GM21423 (cell line): ENCODE measurements around the gene PNMA3.
"Not testable (repeated sequence)": the region's sequence is repeated elsewhere in the genome, so short reads cannot be mapped to it uniquely, and the experiment has no call there.

Source experiments
- ATAC-seq: cut with Tn5 transposase; IDR thresholded peaks from one replicate; pipeline ENCODE4 v1.9.1; 2021; ENCODE audit warnings: mild to moderate bottlenecking, moderate library complexity; ENCODE audit not compliant: unreplicated experiment

Gene PNMA3

DNA sequence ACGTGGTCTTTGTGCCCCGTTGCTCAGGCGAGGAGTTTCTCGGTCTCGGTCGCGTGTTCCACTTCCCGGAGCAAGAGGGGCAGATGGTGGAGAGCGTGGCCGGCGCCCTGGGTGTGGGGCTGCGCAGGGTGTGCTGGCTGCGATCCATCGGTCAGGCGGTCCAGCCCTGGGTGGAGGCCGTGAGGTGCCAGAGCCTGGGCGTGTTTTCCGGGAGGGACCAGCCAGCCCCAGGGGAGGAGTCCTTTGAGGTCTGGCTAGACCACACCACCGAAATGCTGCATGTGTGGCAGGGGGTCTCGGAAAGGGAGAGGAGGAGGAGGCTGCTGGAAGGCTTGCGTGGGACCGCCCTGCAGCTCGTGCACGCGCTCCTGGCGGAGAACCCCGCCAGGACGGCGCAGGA, 17.1 kb downstream of the PNMA3 start:
- not testable (repeated sequence) for ATAC-seq

DNA sequence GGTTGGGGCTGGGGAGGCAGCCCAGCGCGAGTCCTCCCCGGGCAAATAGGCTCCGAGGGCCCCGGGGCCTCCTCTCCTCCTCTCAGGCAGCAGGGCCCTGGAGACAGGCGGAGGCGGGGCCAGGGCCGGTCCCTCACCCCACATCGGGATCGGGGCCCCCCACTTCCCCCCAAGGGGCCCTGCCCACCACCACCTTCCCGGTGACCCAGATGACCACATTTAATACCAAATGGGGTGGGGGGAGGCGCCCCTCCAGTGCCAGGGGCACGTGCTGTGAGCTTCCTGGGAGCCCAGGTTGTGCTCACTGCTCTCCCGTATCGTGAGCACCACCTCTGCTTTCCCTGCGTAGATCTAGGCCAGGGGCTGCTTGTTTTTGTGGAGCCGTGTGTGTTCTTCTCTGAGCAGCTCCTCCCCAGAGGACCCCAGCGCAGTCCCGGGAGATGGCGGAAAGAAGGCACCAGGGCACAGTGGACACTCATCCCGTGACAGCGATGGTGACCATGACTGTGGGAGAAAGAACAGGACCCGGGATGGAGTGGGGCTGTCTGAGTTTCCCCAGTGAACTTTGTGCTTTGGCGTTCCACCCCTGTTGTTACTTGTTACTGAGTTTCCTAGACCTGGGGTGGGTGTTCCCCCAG, 18.1 kb downstream of the PNMA3 start:
- no peak for ATAC-seq

DNA sequence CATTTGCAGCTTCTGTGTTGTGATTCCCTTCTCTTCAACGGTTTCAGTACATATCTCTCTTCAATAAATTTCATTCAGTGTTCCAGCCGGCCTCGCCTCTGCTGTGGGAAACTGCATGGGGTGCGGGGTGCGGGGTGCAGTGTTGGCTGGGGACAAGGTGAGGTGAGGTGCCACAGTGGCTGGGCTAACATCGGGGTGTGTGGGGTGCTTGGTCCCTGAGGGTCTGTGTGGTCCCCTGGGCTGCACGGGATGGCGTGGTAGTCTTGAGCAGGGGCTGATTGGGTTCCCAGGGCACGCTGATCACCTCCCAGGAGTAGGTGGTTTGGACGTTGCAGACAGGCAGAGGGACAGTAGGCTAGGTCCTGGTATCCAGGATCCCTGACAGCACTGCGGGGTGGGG, 18.7 kb downstream of the PNMA3 start:
- ATAC-seq: no peak

DNA sequence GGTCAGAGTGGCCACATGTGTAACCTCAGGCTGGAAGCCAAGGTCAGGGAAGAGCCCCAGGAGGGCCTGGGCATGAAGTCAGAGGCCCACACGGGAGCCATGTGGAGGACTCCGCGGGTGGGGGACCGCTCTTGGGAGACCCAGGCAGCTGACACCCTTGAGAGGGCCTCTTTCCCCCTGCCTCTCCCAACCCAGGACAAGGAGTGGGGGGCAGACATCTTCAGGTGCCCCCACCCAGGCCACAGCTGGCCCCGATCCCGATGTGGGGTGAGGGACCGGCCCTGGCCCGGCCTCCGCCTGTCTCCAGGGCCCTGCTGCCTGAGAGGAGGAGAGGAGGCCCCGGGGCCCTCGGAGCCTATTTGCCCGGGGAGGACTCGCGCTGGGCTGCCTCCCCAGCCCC, 19.1 kb downstream of the PNMA3 start:
- ATAC-seq: no peak

DNA sequence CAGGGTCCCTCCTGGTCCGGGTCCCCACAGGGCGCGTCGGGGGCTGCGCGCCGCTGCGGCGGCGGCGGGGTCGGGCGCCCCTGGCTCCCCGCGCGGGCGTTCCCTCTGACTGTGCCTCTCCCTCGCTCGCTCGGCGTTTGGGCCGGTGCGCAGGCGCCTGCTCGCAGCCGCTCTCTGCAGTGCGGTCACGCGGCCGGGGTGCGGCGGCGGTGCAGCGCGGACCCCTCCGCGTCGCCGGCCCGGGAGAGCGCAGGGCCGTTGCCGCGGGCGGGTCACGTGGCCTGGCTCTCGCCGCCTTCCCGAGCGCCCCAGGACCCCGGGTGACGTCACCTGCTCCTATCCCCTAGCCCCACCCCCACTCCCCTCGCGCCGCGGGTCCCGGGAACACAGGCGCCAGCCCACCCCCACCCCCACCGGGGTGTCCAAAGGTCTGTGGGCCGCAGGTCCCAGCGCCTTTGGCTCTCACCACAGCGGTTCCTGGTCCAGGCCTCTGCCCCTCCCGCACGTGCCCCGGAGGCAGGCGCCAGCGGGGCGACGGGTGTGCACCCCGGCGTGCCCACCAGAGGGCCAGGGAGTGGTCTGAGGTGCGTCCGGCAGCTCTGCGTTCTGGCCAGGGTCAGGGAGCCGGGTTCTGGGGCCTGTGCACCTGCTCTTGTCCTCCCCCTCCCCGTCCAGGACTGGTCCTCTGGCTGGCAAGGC, 21.3 kb downstream of the PNMA3 start:
- not testable (repeated sequence) for ATAC-seq

DNA sequence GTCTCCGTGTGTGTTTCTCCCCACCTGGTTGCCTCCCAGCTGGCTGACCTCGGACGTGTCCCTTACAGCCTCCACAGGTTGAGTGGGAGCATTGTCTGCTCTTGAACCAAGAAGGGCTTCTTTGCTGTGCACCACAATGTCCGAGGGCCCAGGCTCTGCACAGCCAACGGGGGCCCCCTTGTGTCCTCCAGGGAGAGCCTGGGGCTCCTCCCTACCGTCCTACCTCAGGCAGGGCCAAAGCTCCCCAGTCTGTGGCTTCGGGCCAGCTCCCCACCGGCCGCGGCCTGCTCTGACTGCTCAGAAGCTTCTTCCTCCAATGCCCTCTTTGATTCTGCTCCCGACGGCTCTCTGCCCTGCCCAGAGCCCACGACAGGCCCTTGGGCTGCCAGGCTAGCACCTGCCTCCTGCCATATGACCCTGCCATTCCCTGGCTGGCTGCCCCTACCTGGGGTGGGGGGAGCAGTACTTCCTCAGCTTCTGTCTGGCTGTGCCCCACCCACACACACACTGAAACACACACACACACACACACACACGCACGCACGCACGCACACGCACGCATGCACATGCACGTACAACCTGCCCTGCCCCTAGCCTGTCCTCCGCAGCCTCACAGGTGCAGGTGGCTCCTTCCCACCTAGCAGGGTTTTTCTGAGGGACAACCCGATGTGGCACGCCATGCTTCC, 27.1 kb downstream of the PNMA3 start:
- not testable (repeated sequence) for ATAC-seq

DNA sequence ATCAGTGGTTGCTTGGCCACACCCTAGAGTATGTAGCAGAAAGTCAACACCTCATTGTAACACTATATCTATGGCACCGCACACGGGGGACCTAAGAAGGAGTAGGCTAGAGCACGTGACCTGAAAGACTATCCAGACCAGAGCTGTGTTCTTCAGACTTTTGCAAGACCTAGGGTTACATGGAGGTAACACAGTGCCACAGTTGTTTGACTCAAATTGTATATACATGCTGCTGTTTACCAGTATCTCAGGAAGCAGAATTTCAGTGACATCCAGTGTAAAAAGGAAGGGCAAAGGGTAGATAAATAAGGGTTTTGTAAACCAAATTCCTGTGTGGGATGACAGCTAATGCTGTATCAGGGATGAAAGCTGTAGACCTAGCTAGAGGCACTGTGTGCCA, 46.1 kb downstream of the PNMA3 start:
- no peak for ATAC-seq

DNA sequence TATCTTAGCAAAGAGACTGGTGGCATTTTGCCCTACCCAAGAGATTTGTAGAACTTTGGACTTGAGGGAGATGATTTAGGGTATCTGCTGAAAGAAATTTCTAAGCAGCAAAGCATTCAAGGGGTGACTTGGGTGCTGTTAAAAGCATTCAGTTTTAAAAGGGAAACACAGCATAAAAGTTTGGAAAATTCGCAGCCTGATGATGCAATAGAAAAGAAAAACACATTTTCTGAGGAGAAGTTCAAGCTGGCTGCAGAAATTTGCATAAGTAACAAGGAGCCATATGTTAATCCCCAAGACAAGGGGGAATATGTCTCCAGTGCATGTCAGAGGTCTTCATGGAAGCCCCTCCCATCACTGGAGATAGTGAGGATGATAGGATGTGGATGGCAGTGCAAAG, 48.7 kb downstream of the PNMA3 start:
- not testable (repeated sequence) for ATAC-seq

DNA sequence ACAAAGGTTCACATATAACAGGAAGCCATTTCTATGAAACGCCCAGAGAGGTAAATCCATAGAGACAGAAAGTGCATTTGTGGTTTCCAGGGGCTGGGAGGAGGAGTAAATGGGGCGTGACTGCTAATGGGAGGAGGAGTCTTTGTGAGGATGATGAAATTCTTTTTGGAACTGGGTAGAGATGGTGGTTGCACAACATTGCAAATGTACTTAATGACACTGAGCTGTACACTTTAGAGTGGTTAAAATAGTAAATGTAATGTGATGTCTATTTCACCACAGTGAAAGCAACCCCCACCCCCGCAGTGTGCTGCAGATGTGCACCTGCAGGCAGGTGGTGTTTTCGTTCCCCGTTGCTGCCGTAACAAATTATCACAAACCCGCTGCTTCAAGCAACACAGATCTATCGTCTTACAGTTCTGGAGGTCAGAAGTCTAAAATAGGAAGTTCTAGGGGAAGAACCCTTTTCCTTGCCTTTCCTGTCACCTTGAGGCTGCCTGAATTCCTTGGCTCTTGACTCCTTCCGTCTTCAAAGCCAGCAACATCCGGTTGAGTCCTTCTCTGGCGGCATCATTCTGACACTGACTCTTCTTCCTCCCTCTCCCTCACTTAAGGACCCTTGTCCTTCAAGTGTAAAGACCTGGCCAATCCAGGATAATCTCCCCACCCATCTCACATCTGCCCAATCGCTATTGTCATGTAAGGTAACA, 50.0 kb downstream of the PNMA3 start:
- ATAC-seq: not testable (repeated sequence)
